Right lobe of liver (tissue), 6 donors: ENCODE measurements around the gene ADGRL3. TPM values are rescaled to one million over a fixed set of nuclear protein-coding genes. Genes with fewer than 3 reads are reported as not detected.

Experiments
- ATAC-seq, 4 donors: fragments of 200-7000 bp; cut with Tn5 transposase; one replicate each; pipeline ENCODE4 v1.9.1; 2020; ENCODE audit warnings: mild to moderate bottlenecking in 4 of 4, moderate library complexity in 4 of 4
- DNase-seq, 3 donors: peaks; one replicate each; pipeline ENCODE4 v3.0.0-alpha.2; 2020
- H3K27ac ChIP-seq, 3 donors: fragments of 200-600 bp; one replicate each; pipeline ENCODE4 v1.8.0; 2022
- H3K27me3 ChIP-seq, 2 donors: fragments of 200-600 bp; one replicate each; pipeline ENCODE4 v1.8.0; 2022
- H3K36me3 ChIP-seq, 4 donors: fragments of 200-600 bp; sonication (generic) in 1 of 4; one replicate each; pipeline versions ENCODE4 v1.5.1 to v1.8.0; 2017 to 2022; ENCODE audit warnings: control low read depth in 1 of 4
- H3K4me1 ChIP-seq, 4 donors: fragments of 200-600 bp; sonication (generic) in 1 of 4; one replicate each; pipeline versions ENCODE4 v1.5.1 to v1.8.0; 2017 to 2022; ENCODE audit warnings: control low read depth in 1 of 4
- H3K4me3 ChIP-seq, 3 donors: fragments of 200-600 bp; one replicate each; pipeline ENCODE4 v1.8.0; 2022
- H3K9me3 ChIP-seq, 4 donors: fragments of 200-600 bp; sonication (generic) in 1 of 4; one replicate each; pipeline versions ENCODE4 v1.5.1 to v1.8.0; 2017 to 2022; ENCODE audit warnings: control low read depth in 1 of 4
- CTCF ChIP-seq, 4 donors: fragments of 200-600 bp in 3 of 4; fragments of 450-650 bp in 1 of 4; IDR thresholded peaks; one replicate each; pipeline versions ENCODE4 v1.5.1 to v1.8.0; 2016 to 2022; ENCODE audit warnings: antibody characterized with exemption in 4 of 4, mild to moderate bottlenecking in 2 of 4
- POLR2A ChIP-seq: fragments of 450-650 bp; IDR thresholded peaks from one replicate; pipeline ENCODE4 v1.6.1; 2017; ENCODE audit warnings: antibody characterized with exemption, mild to moderate bottlenecking
- WGBS: methylation state at CpG from one replicate; pipeline ENCODE4 v1.1.6; 2018; ENCODE audit warnings: low coverage, low lambda C conversion rate; ENCODE audit not compliant: insufficient coverage; ENCODE audit errors: missing lambda C conversion rate; 5-methylcytosine and 5-hydroxymethylcytosine counted together
- intact Hi-C, 2 donors: fragments of 100-400 bp; cut with DNase I; formaldehyde crosslinking; loops; one replicate each; pipeline versions ENCODE4 v1.11.2 to v1.14.1; 2022
- total RNA-seq, 6 experiments: library from RNA; depleted of rRNA in 2 of 6; stranded (reverse); fragments of >200 nt in 2 of 6; fragmentation: NEBNext Ultra II Directional in 3 of 6; extraction: Animal tissue kit (Norgen Biotek cat#: 25700) in 3 of 6; gene quantifications; one replicate each; pipeline versions ENCODE4 v1.1.0 to v1.2.4, GENCODE V29; 2016 to 2023
- donor health status: DM: no; HTN: yes; CAD: no.
- donor health status: DM: no; HTN: no; CAD: no.
- donor health status: DM: no; HTN: no; CAD: no.
- donor health status: DM: no; HTN: yes; CAD: no.
- donor health status: DM: no; HTN: yes; CAD: no.

ADGRL3 gene
- total RNA-seq, 6 experiments from 2014 or later = 0.06 to 1.1 (median 0.35) TPM

- intact Hi-C loops = no loop called here
- no peaks in the 10 kb centered on the region for H3K4me1 ChIP-seq
- DNase-seq = no peak
- no peak for TF ChIP-seq POLR2A
- TF ChIP-seq CTCF (IDR thresholded peaks at IDR 0.05) = no peak
- no peak overlapping the region for H3K4me3 ChIP-seq
- H3K27me3 ChIP-seq = no peaks in the 10 kb centered on the region
- no peaks in the 10 kb centered on the region for H3K9me3 ChIP-seq
- no peak for ATAC-seq
- WGBS = 94% methylated on average over 1 of the region's 1 CpG
- no peak overlapping the region for H3K27ac ChIP-seq
- H3K36me3 ChIP-seq = no peaks in the 10 kb centered on the region
Observed at GRCh38 chr4:61678297-61678696, 478.2 kb downstream of the ADGRL3 start.

GRCh38 chr4:61693520-61693919 lies 493.4 kb downstream of the ADGRL3 start:
- Histone ChIP-seq H3K27me3 (no peaks in the 10 kb centered on the region), H3K4me1 (peaks cover 0 to 24% (median 0%) of the 10 kb centered on the region in 4 donors), H3K27ac (no peak overlapping the region), H3K9me3 (no peaks in the 10 kb centered on the region), H3K4me3 (no peak overlapping the region), H3K36me3 (no peaks in the 10 kb centered on the region)
- DNase-seq (no peak), ATAC-seq (peak; percentile 64 to 90 (median 88))
- intact Hi-C loops = no loop called here
- no peak for TF ChIP-seq CTCF (IDR thresholded peaks at IDR 0.05)
- TF ChIP-seq POLR2A = no peak
- 19% methylated on average over 1 of the region's 1 CpG for WGBS

GRCh38 chr4:61714387-61714911 lies 514.3 kb downstream of the ADGRL3 start:
- H3K27me3 ChIP-seq = no peaks in the 10 kb centered on the region
- intact Hi-C loops = no loop called here
- no peak overlapping the region for H3K27ac ChIP-seq
- no peak for ATAC-seq
- no peak for DNase-seq
- no peaks in the 10 kb centered on the region for H3K36me3 ChIP-seq
- no peaks in the 10 kb centered on the region for H3K9me3 ChIP-seq
- TF ChIP-seq POLR2A = no peak
- TF ChIP-seq CTCF (IDR thresholded peaks at IDR 0.05) = no peak
- H3K4me3 ChIP-seq = no peak overlapping the region
- 74% methylated on average over 4 of the region's 4 CpGs for WGBS
- no peaks in the 10 kb centered on the region for H3K4me1 ChIP-seq

- ATAC-seq = no peak
- intact Hi-C loops = no loop called here
- no peak overlapping the region for H3K4me3 ChIP-seq
- no peak overlapping the region for H3K27ac ChIP-seq
- no peaks in the 10 kb centered on the region for H3K27me3 ChIP-seq
- WGBS = 82% methylated on average over 6 of the region's 6 CpGs
- no peaks in the 10 kb centered on the region for H3K36me3 ChIP-seq
- H3K4me1 ChIP-seq = no peaks in the 10 kb centered on the region
- DNase-seq = no peak
- H3K9me3 ChIP-seq = no peaks in the 10 kb centered on the region
- no peak for TF ChIP-seq POLR2A
Observed at GRCh38 chr4:61716426-61716825, 516.3 kb downstream of the ADGRL3 start.

- intact Hi-C loops = no loop called here
- no peak for DNase-seq
- Histone ChIP-seq H3K9me3 (no peaks in the 10 kb centered on the region), H3K36me3 (no peaks in the 10 kb centered on the region), H3K27me3 (no peaks in the 10 kb centered on the region), H3K27ac (no peak overlapping the region), H3K4me3 (no peak overlapping the region), H3K4me1 (no peaks in the 10 kb centered on the region)
- 85% methylated on average over 5 of the region's 7 CpGs for WGBS
- TF ChIP-seq POLR2A (no peak), CTCF (IDR thresholded peaks at IDR 0.05) (no peak)
- no peak for ATAC-seq
Observed at GRCh38 chr4:61723492-61723891, 523.4 kb downstream of the ADGRL3 start.
